Activated CD8-positive, alpha-beta memory T cell treated with anti-CD3 and anti-CD28 coated beads, Interleukin-2, amount 50 U/mL, for 1 hour (primary cell): ENCODE measurements around the gene DUT.
"Not testable (repeated sequence)": the region's sequence is repeated elsewhere in the genome, so short reads cannot be mapped to it uniquely, and the experiment has no call there.

Experiments used
- DNase-seq: peaks from one replicate; pipeline ENCODE4 v3.0.0-alpha.2; 2020; ENCODE audit errors: extremely low read depth

Gene DUT

DNA sequence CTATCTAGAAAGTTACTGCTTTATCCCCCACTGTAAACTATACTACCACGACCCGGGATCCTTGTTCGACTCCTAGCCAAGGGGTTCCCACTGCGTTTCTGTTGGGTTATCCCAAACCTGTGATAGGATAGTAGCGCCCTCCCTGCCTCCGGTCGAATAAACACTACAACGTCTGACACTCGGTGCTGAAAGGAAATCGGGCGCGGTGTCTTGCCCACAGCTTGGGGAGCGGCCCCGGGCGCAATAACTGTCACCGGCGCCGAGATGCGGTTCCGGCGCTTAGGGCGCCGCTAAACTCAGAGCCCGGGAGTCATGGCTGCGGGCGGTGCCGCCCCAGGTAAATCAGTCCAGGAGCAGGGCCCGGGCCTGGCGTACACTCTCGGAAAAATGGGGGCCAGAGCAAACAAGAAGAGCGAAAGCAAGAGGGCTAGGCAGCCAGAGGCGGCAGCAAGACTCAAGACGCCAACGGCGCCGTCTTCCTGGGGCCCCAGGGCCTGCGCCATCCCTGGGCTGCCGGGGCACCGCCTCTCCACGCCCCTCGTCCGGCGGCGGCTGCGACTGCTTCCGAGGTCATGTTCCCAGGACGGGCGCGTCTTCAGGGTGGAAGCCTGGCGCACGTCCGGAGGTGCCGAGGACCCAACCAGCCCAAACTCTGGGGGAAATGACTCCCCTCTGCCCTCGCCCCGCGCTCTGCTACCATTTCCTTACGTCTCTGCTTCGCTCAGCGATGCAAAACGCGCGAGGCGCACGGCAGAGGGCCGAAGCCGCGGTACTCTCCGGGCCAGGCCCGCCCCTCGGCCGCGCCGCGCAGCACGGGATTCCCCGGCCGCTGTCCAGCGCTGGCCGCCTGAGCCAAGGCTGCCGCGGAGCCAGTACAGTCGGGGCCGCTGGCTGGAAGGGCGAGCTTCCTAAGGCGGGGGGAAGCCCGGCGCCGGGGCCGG is at the start of gene DUT:
Gene DUT (plus strand): TSS at position 575 of the 941 bp plus-strand sequence. CDS start 87 bp downstream, at position 662.
- DNase-seq: no peak

DNA sequence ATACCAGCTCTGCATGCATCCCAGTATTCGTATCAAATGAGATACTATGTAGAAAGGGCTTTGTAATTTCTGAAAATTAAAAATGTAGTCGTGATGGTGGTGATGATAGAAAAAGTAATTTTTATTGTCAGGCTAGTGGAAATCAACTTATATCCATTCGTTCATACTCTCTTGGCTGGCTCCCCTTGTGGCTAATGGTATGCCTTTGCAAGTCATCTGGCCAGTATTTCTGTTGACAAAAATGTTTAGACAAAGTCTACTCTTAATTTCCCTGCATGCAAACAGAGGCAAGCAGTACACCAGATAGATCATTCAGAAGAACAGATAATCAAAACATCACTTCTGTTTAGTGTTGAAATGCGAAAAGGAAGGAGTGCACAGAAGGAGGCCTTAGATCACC is 49.6 kb upstream of the DUT start:
- no peak for DNase-seq

- no peak for DNase-seq
Measured at GRCh38 chr15:48282216-48282615, 49.0 kb upstream of the DUT start.

DNA sequence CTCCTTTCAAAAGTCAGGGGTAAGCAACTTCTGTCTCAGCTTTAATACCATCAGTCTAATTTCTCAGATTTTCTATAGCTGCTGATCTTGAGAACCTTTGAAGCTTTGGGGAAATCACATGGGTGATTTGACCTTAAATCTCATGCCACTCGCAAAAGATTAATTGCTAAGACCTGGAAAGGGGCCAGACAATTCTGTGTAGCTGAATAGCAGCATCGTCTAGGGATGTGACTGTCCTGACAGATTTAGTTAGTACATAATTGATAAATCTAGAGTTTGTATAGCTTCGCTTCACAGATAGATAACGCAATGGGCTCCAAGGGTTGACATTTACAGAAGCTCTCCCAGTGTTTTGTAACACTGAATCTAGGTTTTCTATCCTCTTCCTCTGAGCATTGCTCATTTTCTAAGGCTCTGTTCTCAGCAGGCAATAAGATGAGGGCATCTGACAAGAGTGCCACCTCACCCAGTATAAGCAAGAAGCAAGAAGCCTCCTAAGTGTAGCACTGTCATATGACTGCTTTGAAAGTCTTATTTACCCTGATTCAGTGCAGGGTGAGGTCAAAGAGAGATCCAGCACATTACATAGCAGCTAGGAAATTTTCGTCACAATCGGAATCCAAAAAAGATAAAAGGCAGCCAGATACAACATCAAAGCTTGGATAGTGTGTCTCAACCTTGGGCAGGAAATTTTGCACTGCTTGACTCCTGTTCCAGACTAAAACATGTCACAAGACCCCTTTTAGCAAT is 47.7 kb upstream of the DUT start:
- DNase-seq: no peak

DNA sequence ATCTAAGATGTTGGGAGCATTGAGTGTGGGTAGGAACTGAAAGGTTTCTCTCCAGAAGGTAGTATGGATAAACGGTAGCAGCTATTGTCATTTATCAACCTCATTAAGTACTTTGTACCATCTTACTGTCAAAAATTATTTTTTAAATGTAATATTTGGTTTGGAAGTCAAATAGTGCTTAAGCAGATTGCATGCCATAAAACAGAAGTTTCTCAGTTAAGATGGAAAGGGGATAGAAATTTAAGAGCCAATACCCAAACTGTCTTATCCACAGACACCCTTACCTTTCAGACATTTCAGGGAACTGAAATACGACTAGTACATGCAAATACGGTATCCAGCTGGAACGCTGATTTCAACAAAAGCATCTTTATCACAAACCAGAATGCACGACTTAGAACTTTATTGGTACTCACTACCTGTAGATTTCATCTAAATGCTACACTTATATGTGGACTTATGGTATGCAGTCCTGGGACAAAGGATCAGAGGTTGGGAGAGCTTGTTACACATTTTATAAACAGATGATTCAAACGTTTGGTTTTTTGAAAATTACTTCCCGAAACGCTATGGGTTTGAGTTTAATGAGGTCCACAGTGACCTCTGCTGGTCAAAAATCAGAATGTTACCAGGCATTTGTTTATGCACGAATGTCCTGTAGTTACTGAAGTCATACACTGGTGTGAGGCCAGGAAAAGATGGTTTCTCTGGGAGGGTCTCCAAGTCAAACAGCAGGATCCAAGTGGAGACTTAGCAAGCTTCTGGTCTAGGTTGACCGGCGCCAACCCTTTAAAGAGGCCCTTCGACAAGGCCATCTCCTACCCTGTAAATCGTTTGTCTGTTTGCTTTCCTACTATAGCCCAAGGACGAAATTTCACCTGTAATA is 45.7 kb upstream of the DUT start:
- peak; percentile 1 for DNase-seq

DNA sequence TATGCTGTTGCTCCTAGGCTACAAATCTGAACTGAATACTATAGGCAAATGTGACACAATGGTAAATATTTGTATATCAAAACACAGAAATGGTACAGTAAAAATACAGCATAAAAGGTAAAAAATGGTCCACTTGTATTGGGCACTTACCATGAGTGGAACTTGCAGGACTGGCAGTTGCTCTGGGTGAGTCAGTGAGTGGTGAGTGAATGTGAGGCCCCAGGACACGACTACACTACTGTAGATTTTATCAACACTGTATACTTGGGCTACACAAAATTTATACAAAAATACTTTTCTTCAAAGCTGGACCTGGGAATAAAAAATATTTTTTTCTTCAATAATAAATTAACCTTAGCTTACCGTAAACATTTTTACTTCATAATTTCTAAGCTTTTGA is 41.6 kb upstream of the DUT start:
- DNase-seq: no peak

DNA sequence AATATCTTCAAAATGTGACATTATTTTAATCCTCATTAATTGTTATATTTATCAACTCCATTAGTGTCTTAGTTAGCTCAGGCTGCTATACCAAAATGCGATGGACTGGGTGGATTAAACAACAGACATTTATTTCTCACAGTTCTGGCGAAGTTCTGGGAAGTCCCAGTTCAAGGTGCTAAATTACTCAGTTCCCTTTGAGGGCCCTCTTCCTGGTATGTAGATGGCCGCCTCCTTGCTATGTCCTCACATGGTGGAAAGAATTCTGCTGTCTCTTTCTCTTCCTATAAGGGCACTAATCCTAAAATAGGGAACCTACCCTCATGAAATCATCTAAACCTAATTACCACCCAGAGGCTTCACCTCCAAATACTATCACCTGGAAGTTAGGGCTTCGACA is 38.8 kb upstream of the DUT start:
- DNase-seq: no peak

- DNase-seq: no peak
Measured at GRCh38 chr15:48297668-48298067, 33.6 kb upstream of the DUT start.

- no peak for DNase-seq
Measured at GRCh38 chr15:48298914-48299313, 32.3 kb upstream of the DUT start.

DNA sequence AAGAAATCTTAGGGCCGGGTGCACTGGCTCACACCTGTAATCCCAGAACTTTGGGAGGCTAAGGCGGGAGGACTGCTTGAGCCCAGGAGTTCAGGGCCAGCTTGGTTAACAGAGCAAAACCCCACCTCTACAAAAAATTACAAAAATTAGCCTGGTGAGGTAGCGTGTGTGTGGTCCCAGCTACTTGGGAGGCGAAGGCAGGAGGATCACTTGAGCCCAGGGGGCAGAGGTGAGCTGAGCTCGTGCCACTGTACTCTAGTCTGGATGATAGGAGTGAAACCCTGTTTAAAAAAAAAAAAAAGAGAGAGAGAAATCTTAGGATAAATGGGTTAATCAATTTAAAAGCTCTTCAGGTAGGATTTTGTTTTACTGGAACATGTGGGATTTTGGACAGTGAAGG is 31.2 kb upstream of the DUT start:
- no peak for DNase-seq

GRCh38 chr15:48304398-48304797 is 26.8 kb upstream of the DUT start:
- no peak for DNase-seq

DNA sequence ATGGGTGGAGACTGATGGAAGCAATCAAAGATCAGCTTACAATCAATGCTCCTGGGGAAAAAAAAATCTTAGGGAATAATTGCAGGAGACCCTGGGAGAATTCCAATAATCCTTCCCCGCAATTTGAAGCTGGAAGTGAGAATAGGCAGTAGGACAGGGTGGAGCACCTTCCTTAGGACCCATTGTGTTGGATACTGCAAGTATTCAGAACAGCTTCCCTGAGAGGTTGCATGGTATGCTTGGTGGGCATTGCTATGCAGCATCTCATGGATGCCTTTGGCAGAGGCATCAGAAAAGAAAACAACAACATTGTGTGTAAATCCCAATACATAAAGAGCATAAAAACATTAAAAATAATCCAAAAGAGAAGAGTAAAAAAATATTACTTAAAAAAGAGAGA is 24.6 kb upstream of the DUT start:
- DNase-seq: no peak

GRCh38 chr15:48307586-48307985 is 23.6 kb upstream of the DUT start:
- no peak for DNase-seq

DNA sequence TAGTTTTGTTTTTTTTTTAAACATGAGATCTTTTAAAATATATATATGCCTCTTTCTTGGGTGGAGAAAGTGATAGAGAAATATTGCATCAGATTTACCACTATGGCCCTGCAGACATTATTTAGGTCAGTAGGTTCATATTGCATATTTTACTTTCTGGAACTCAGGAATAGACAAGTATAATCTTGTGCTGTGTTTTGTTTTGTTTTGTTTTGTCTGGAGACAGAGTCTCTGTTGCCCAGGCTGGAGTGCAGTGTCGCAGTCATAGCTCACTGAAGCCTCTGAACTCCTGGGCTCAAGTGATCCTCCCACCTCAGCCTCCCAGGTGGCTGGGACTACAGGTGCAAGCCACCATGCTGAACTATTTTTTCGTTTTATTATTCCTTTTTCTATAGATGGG is 21.5 kb upstream of the DUT start:
- no peak for DNase-seq

- DNase-seq: no peak
Measured at GRCh38 chr15:48313216-48313615, 18.0 kb upstream of the DUT start.

DNA sequence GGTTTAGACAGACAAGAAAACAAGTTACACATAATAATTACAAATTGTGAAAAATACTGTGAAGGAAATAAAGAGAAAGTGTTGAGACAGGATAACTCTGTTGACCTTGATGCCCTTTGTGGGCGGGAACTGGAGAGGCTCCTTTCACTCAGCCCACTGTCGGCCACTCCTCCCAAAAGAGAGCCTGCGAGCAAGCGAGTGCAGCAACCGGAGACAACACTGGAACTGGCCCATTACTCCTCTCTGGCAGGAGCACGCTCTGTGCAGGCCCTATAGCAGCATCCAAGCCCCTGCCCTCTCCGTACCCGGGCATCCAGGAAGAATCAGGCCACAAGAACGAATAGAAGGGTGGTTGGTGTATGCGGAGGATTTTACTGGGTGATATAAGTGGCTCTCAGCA is 16.2 kb upstream of the DUT start:
- DNase-seq: no peak

- DNase-seq: no peak
Measured at GRCh38 chr15:48317221-48317620, 14.0 kb upstream of the DUT start.

- DNase-seq: no peak
Measured at GRCh38 chr15:48318131-48318530, 13.1 kb upstream of the DUT start.

- DNase-seq: no peak
Measured at GRCh38 chr15:48323294-48323693, 7.9 kb upstream of the DUT start.

GRCh38 chr15:48324949-48325348 is 6.3 kb upstream of the DUT start:
- DNase-seq: no peak

- no peak for DNase-seq
Measured at GRCh38 chr15:48325400-48325799, 5.8 kb upstream of the DUT start.

DNA sequence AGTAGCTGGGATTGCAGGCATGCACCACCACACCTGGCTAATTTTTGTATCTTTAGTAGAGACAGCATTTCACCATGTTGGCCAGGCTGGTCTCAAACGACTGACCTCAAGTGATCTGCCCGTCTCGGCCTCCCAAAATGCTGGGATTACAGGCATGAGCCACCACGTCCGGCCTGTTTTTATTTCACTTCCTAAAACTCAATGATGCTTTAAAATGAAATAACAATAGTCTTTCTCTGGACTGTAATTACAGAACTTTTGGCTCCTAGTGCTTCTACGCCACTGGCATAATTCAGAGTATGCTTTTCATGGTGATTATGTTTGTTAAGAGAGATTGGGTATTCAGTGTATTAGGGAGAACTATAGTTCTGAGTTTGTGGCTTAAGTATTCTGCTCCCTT is 5.0 kb upstream of the DUT start:
- not testable (repeated sequence) for DNase-seq
